HEK293 (cell line): ENCODE results near the gene APOO.

Experiments used
- CTCF ChIA-PET: fragments of 350-600 bp; formaldehyde crosslinking; extraction: SDS; loops from one replicate; lab custom pipeline; 2021; ENCODE audit warnings: antibody characterized with exemption; lab: Yijun Ruan, JAX
- POLR2A ChIA-PET: fragments of 300-600 bp; formaldehyde crosslinking; extraction: SDS; loops from one replicate; lab custom pipeline; 2020; ENCODE audit warnings: antibody characterized with exemption, inconsistent platforms; lab: Yijun Ruan, JAX
- H3K27ac ChIP-seq: fragments of 200-500 bp; sonication (Bioruptor generic); 2 replicates; pipeline ENCODE4 v1.5.1; 2014; ENCODE audit warnings: low read depth, low read length, control low read depth, inconsistent platforms; ENCODE audit errors: extremely low read depth
- H3K36me3 ChIP-seq, 2 experiments: fragments of 200-500 bp in 1 of 2; sonication (Bioruptor generic) in 1 of 2; 1 replicate in 1 of 2; 2 replicates in 1 of 2; pipeline ENCODE4 v1.5.1; 2014 to 2017; ENCODE audit warnings: inconsistent platforms in 2 of 2, low read length in 2 of 2; ENCODE audit not compliant: control insufficient read depth in 2 of 2, insufficient read depth in 1 of 2
- H3K4me1 ChIP-seq: fragments of 200-500 bp; sonication (Bioruptor generic); 2 replicates; pipeline ENCODE4 v1.5.1; 2014; ENCODE audit warnings: mild to moderate bottlenecking, low read length, inconsistent platforms; ENCODE audit not compliant: control insufficient read depth, insufficient read depth
- H3K4me3 ChIP-seq: 2 replicates; pipeline ENCODE4 v1.5.1; 2011; ENCODE audit warnings: low read depth, mild to moderate bottlenecking, control low read depth, low read length, moderate library complexity
- H3K9me3 ChIP-seq: fragments of 200-500 bp; sonication (Bioruptor generic); 2 replicates; pipeline ENCODE4 v1.5.1; 2014; ENCODE audit warnings: low read depth, low read length, inconsistent platforms; ENCODE audit not compliant: control insufficient read depth, insufficient read depth
- FEZF1 ChIP-seq: fragments of 450-650 bp; formaldehyde crosslinking; IDR thresholded peaks from 2 replicates; pipeline ENCODE4 v1.5.1; 2016; ENCODE audit warnings: missing biosample characterization, missing genetic modification characterization
- GLIS2 ChIP-seq: fragments of 450-650 bp; formaldehyde crosslinking; IDR thresholded peaks from 2 replicates; pipeline ENCODE4 v1.5.1; 2016; ENCODE audit warnings: missing biosample characterization, missing genetic modification characterization
- KLF7 ChIP-seq: fragments of 450-650 bp; formaldehyde crosslinking; IDR thresholded peaks from 2 replicates; pipeline ENCODE4 v1.5.1; 2016; ENCODE audit warnings: missing biosample characterization, missing genetic modification characterization, borderline replicate concordance
- PATZ1 ChIP-seq: fragments of 450-650 bp; formaldehyde crosslinking; IDR thresholded peaks from 2 replicates; pipeline ENCODE4 v1.5.1; 2016; ENCODE audit warnings: missing biosample characterization, missing genetic modification characterization
- SCRT1 ChIP-seq: fragments of 450-650 bp; formaldehyde crosslinking; IDR thresholded peaks from 2 replicates; pipeline ENCODE4 v1.5.1; 2016; ENCODE audit warnings: missing biosample characterization, missing genetic modification characterization, borderline replicate concordance
- ZBTB20 ChIP-seq: fragments of 450-650 bp; formaldehyde crosslinking; IDR thresholded peaks from 2 replicates; pipeline ENCODE4 v1.5.1; 2016; ENCODE audit warnings: missing biosample characterization, missing genetic modification characterization
- ZEB2 ChIP-seq: fragments of 450-650 bp; formaldehyde crosslinking; IDR thresholded peaks from 2 replicates; pipeline ENCODE4 v1.5.1; 2016; ENCODE audit warnings: missing biosample characterization, missing genetic modification characterization
- ZNF133 ChIP-seq: fragments of 450-650 bp; formaldehyde crosslinking; IDR thresholded peaks from 2 replicates; pipeline ENCODE4 v1.5.1; 2016; ENCODE audit warnings: missing biosample characterization, missing genetic modification characterization
- ZNF138 ChIP-seq: fragments of 450-650 bp; formaldehyde crosslinking; IDR thresholded peaks from 2 replicates; pipeline ENCODE4 v1.5.1; 2016; ENCODE audit warnings: missing biosample characterization, missing genetic modification characterization, borderline replicate concordance
- ZNF148 ChIP-seq: fragments of 450-650 bp; formaldehyde crosslinking; IDR thresholded peaks from 2 replicates; pipeline ENCODE4 v1.5.0; 2017; ENCODE audit warnings: missing biosample characterization, missing genetic modification characterization, borderline replicate concordance
- ZNF174 ChIP-seq: fragments of 450-650 bp; formaldehyde crosslinking; IDR thresholded peaks from 2 replicates; pipeline ENCODE4 v1.5.0; 2017; ENCODE audit warnings: missing biosample characterization, mild to moderate bottlenecking, missing genetic modification characterization
- ZNF2 ChIP-seq: fragments of 450-650 bp; formaldehyde crosslinking; IDR thresholded peaks from 2 replicates; pipeline ENCODE4 v1.5.1; 2016; ENCODE audit warnings: missing biosample characterization, missing genetic modification characterization
- ZNF311 ChIP-seq: fragments of 450-650 bp; formaldehyde crosslinking; IDR thresholded peaks from 2 replicates; pipeline ENCODE4 v1.5.1; 2017; ENCODE audit warnings: missing biosample characterization, missing genetic modification characterization, borderline replicate concordance
- ZNF324 ChIP-seq: fragments of 450-650 bp; formaldehyde crosslinking; IDR thresholded peaks from 2 replicates; pipeline ENCODE4 v1.5.1; 2016; ENCODE audit warnings: missing biosample characterization, missing genetic modification characterization
- ZNF514 ChIP-seq: fragments of 450-650 bp; formaldehyde crosslinking; IDR thresholded peaks from 2 replicates; pipeline ENCODE4 v1.5.1; 2016; ENCODE audit warnings: missing biosample characterization, missing genetic modification characterization
- ZNF654 ChIP-seq: fragments of 450-650 bp; formaldehyde crosslinking; IDR thresholded peaks from 2 replicates; pipeline ENCODE4 v1.5.1; 2016; ENCODE audit warnings: low read depth, missing biosample characterization, missing genetic modification characterization
- ZNF776 ChIP-seq: fragments of 450-650 bp; formaldehyde crosslinking; IDR thresholded peaks from 2 replicates; pipeline ENCODE4 v1.5.0; 2017; ENCODE audit warnings: missing biosample characterization, missing genetic modification characterization, borderline replicate concordance
- ZNF791 ChIP-seq: fragments of 450-650 bp; formaldehyde crosslinking; IDR thresholded peaks from 2 replicates; pipeline ENCODE4 v1.5.1; 2016; ENCODE audit warnings: missing biosample characterization, missing genetic modification characterization
- ZSCAN18 ChIP-seq: fragments of 450-650 bp; formaldehyde crosslinking; IDR thresholded peaks from 2 replicates; pipeline ENCODE4 v1.5.1; 2016; ENCODE audit warnings: missing biosample characterization, missing genetic modification characterization
- TF ChIP-seq, protein P1 (sequence below): fragments of 450-650 bp; formaldehyde crosslinking; IDR thresholded peaks from 2 replicates; pipeline ENCODE4 v1.5.1; 2016; ENCODE audit warnings: missing biosample characterization, missing genetic modification characterization
- TF ChIP-seq, protein P2 (sequence below): fragments of 450-650 bp; formaldehyde crosslinking; IDR thresholded peaks from 2 replicates; pipeline ENCODE4 v1.5.1; 2016; ENCODE audit warnings: missing biosample characterization, missing genetic modification characterization
- TF ChIP-seq, protein P3 (sequence below): fragments of 450-650 bp; formaldehyde crosslinking; IDR thresholded peaks from 2 replicates; pipeline ENCODE4 v1.5.1; 2016; ENCODE audit warnings: missing biosample characterization, missing genetic modification characterization

APOO gene

DNA sequence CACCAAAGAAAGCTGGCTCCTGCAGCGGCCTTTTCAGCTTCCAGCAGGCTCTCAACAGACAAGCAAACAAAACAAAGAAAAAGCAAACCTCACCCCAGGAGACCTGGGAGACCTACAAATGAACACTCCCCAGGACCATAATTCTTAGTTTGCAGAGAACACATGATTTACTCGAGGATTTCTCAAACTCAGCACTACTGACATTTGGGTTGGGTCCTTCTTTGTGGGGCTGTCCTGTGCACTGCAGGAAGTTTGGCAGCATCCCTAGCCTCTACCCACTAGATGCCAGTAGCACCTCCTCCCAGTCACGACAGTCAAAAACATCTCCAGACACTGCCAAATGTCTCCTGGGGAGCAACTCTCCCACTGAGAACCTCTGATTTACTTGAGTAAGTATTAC, 21.9 kb downstream of the APOO start (continued):
- TF ChIP-seq, protein P1, sequence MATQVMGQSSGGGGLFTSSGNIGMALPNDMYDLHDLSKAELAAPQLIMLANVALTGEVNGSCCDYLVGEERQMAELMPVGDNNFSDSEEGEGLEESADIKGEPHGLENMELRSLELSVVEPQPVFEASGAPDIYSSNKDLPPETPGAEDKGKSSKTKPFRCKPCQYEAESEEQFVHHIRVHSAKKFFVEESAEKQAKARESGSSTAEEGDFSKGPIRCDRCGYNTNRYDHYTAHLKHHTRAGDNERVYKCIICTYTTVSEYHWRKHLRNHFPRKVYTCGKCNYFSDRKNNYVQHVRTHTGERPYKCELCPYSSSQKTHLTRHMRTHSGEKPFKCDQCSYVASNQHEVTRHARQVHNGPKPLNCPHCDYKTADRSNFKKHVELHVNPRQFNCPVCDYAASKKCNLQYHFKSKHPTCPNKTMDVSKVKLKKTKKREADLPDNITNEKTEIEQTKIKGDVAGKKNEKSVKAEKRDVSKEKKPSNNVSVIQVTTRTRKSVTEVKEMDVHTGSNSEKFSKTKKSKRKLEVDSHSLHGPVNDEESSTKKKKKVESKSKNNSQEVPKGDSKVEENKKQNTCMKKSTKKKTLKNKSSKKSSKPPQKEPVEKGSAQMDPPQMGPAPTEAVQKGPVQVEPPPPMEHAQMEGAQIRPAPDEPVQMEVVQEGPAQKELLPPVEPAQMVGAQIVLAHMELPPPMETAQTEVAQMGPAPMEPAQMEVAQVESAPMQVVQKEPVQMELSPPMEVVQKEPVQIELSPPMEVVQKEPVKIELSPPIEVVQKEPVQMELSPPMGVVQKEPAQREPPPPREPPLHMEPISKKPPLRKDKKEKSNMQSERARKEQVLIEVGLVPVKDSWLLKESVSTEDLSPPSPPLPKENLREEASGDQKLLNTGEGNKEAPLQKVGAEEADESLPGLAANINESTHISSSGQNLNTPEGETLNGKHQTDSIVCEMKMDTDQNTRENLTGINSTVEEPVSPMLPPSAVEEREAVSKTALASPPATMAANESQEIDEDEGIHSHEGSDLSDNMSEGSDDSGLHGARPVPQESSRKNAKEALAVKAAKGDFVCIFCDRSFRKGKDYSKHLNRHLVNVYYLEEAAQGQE (tag by site-specific recombination), result no peak
- TF ChIP-seq ZNF148 (tag by site-specific recombination) (no peak), ZNF174 (tag by site-specific recombination) (no peak), ZNF654 (tag by site-specific recombination) (no peak), ZNF324 (tag by site-specific recombination) (no peak), ZNF514 (no peak), FEZF1 (tag by site-specific recombination) (peak; percentile 93), ZNF776 (tag by site-specific recombination) (no peak), ZBTB20 (tag by site-specific recombination) (no peak), ZNF791 (tag by site-specific recombination) (no peak), GLIS2 (tag by site-specific recombination) (no peak), ZNF2 (tag by site-specific recombination) (no peak)

- POLR2A ChIA-PET, result interaction anchor here (0.9 to 2.1 kb wide), 2 partner anchors 10 to 101 kb away, joined by 3 to 14 read pairs; partner anchors contain the start of gene SAT1
- Histone ChIP-seq H3K4me3 (no peak overlapping the region), H3K36me3 (no peaks in the 10 kb centered on the region), H3K9me3 (no peaks in the 10 kb centered on the region), H3K27ac (no peak overlapping the region), H3K4me1 (peaks cover 16% of the 10 kb centered on the region)
- CTCF ChIA-PET, result interaction anchor here (1.4 to 4.4 kb wide), 2 partner anchors 17 to 100 kb away, joined by 3 to 19 read pairs; no protein-coding TSS in a partner anchor
- TF ChIP-seq, protein P2, sequence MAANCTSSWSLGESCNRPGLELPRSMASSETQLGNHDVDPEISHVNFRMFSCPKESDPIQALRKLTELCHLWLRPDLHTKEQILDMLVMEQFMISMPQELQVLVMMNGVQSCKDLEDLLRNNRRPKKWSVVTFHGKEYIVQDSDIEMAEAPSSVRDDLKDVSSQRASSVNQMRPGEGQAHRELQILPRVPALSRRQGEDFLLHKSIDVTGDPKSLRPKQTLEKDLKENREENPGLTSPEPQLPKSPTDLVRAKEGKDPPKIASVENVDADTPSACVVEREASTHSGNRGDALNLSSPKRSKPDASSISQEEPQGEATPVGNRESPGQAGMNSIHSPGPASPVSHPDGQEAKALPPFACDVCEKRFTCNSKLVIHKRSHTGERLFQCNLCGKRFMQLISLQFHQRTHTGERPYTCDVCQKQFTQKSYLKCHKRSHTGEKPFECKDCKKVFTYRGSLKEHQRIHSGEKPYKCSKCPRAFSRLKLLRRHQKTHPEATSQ (tag by site-specific recombination), result no peak
- TF ChIP-seq ZNF138 (tag by site-specific recombination) (no peak), ZEB2 (no peak), PATZ1 (tag by site-specific recombination) (no peak), ZNF133 (tag by site-specific recombination) (no peak), GLIS2 (tag by site-specific recombination) (no peak), KLF7 (tag by site-specific recombination) (no peak), SCRT1 (tag by site-specific recombination) (no peak), ZNF311 (tag by site-specific recombination) (no peak), ZSCAN18 (tag by site-specific recombination) (no peak)
- TF ChIP-seq, protein P3, sequence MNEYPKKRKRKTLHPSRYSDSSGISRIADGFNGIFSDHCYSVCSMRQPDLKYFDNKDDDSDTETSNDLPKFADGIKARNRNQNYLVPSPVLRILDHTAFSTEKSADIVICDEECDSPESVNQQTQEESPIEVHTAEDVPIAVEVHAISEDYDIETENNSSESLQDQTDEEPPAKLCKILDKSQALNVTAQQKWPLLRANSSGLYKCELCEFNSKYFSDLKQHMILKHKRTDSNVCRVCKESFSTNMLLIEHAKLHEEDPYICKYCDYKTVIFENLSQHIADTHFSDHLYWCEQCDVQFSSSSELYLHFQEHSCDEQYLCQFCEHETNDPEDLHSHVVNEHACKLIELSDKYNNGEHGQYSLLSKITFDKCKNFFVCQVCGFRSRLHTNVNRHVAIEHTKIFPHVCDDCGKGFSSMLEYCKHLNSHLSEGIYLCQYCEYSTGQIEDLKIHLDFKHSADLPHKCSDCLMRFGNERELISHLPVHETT, result no peak
Observed at GRCh38 chrX:23884427-23885024, 23.2 kb downstream of the APOO start.
